Measurements from ENCODE around the gene SVIP.

The SVIP gene

DNA sequence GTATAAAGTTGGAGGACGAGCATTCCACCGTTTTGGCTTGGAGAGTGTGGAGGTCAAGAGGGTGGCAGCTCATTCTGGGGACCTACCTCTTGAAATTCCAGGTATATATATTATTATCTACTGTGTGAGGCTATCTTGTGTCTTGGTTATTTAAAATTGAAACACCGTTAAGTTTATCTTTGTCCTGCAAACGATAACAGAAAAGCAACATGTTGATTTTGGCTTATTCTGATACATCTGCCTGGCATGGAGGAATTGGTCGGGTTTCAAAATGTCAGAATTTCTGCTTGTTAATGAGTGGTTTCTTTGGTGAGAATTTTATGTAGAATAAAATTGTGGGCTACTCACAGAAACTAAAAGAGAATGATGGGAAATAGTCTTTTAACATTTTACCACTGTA, 54.4 kb downstream of the SVIP start:
- DNase-seq: no peak

DNA sequence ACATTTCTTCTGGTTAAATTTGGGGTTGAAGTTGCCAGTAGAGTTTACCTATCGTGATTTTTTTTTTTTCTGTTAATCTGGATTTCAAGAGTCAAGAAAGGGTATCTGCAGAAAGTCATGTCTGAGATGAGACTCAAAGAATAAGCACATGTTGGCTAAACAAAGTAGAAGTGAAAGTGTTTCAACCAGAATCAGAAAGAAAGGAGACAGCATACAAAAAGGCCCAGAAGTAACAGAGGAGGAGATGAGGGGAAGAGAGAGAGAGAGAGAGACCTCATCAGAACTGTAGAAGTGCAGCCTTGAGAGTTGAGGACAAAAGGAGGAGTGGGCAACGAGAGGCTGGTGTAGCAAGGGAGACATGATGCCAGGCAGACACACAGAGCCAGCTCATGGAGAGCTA, 54.9 kb downstream of the SVIP start:
- no peak for DNase-seq
- Histone ChIP-seq H3K4me3 (ENCODE audit: low read depth, low read length) (no peak overlapping the region), H3K36me3 (no peaks in the 10 kb centered on the region), H3K9me3 (no peaks in the 10 kb centered on the region), H3K4me1 (no peaks in the 10 kb centered on the region), H3K27me3 (no peaks in the 10 kb centered on the region)
- TF ChIP-seq, protein P1, sequence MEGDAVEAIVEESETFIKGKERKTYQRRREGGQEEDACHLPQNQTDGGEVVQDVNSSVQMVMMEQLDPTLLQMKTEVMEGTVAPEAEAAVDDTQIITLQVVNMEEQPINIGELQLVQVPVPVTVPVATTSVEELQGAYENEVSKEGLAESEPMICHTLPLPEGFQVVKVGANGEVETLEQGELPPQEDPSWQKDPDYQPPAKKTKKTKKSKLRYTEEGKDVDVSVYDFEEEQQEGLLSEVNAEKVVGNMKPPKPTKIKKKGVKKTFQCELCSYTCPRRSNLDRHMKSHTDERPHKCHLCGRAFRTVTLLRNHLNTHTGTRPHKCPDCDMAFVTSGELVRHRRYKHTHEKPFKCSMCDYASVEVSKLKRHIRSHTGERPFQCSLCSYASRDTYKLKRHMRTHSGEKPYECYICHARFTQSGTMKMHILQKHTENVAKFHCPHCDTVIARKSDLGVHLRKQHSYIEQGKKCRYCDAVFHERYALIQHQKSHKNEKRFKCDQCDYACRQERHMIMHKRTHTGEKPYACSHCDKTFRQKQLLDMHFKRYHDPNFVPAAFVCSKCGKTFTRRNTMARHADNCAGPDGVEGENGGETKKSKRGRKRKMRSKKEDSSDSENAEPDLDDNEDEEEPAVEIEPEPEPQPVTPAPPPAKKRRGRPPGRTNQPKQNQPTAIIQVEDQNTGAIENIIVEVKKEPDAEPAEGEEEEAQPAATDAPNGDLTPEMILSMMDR (IDR thresholded peaks at IDR 0.05; ENCODE audit: low read depth, low read length): no peak

More for the DNA sequence above, 54.4 kb downstream of the SVIP start:
- H3K27me3 ChIP-seq: no peaks in the 10 kb centered on the region
- H3K4me3 ChIP-seq (ENCODE audit: low read depth, low read length): no peak overlapping the region
- no peaks in the 10 kb centered on the region for H3K4me1 ChIP-seq
- no peaks in the 10 kb centered on the region for H3K9me3 ChIP-seq
- TF ChIP-seq, protein P1 (IDR thresholded peaks at IDR 0.05; ENCODE audit: low read depth, low read length): no peak
- no peaks in the 10 kb centered on the region for H3K36me3 ChIP-seq

DNA sequence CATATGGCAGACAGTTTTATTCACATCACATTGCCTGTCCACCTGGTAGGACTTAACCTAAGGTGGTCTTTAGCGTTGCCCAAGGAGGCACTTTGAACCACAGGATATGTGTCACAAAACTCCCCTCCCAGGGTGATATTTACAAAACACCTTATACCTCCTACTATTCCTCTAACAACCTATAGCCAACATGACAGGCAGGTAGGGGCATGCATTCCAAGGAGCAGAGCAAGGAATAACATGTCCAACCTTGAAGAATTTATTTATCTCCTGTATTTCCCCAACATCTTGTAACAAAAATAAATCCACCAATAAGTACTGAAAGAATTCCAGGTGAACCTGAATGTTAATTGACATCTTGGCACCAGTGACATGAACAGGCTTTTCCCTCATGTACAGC, 60.5 kb downstream of the SVIP start:
- no peaks in the 10 kb centered on the region for H3K36me3 ChIP-seq
- H3K9me3 ChIP-seq: no peaks in the 10 kb centered on the region
- DNase-seq: no peak
- TF ChIP-seq, protein P1 (IDR thresholded peaks at IDR 0.05; ENCODE audit: low read depth, low read length): no peak
- no peaks in the 10 kb centered on the region for H3K27me3 ChIP-seq
- no peak overlapping the region for H3K4me3 ChIP-seq (ENCODE audit: low read depth, low read length)
- no peaks in the 10 kb centered on the region for H3K4me1 ChIP-seq

Data from BE2C (cell line).